Stimulated activated CD8-positive, alpha-beta memory T cell treated with anti-CD3 and anti-CD28 coated beads, Interleukin-4, amount 100 ng/mL, for 48 hours (primary cell): ENCODE results near the gene ZC3H14.
A peak's percentile ranks its signal among the peaks of the same experiment; 100 is the strongest.

Experiments
- DNase-seq: peaks from one replicate; pipeline ENCODE4 v3.0.0-alpha.2; 2020

ZC3H14 gene

GRCh38 chr14:88611878-88612277, 49.0 kb downstream of the ZC3H14 start:
- no peak for DNase-seq

DNA sequence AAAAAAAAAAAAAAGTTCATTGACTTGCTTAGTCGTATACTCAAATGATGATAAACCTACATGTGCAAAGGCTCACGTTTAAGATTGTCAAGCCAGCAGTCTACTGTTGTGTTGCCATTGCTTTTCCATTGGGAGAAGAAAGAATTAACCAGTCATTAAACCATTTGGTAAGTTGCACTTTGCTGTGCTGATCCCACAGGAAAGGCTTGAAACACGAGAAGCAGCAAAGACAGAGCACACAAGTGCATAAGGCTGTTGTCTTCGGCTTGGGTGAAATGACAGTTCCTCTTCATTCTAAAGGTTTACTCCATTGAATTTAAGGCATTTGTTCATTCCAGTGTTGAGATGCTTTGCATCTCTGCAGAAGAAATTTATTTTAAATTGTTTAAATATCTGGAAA, 50.1 kb downstream of the ZC3H14 start:
- no peak for DNase-seq

DNA sequence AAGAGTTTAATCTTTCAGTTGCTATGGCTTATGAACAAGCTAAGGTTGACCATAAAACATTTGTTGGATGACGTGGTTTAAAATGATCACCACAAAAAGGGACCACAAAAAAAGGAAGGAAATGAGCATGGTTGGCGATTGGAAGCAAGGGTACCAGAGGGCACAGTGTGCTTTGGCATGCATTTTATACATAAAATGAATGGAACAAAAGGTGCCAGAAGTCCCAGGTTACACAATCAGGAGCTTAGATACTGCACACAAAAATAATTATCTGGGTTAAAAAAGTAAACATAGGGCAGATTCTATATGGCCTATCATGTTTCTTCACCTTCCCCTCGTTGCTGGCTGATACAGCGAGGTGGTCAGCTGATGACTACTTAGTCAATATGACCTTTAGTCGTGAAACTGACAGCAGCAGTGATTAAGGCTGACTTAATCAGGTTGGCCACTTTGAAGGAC, 50.7 kb downstream of the ZC3H14 start:
- no peak for DNase-seq

DNA sequence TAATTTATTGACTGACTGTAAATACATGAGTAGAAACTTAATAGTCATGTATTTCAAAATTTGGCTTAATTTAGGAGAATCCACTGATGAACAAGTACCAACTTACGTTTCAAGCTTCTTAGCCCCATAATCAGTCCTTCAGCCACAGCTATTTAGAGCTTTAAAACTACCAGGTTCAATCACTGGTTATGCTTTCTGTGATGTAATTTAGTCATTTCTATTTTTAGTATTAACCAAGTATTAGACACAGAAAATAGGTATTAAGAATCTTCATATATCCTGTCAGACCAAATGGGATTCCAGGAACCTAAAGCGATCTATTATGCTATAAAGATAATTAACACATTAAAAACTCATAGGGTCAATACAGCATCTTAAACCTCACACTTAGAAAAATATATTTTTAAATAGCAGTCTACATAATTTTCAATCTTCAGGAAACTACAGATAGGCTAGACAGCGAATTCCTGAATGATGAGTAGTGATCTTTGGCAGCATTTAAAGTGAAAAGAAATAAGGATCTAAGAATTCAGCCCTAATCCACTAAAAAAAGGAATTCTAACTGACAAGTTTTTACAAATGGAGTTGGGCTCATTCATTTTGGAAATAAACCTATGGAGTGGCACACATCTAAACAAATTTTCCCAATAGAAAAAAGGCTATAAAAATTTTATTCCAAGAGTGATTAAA, 51.5 kb downstream of the ZC3H14 start:
- no peak for DNase-seq

GRCh38 chr14:88616697-88617096, 53.9 kb downstream of the ZC3H14 start:
- DNase-seq, result no peak

GRCh38 chr14:88617479-88617878, 54.6 kb downstream of the ZC3H14 start:
- DNase-seq, result no peak

- no peak for DNase-seq
Observed at GRCh38 chr14:88618476-88618875, 55.6 kb downstream of the ZC3H14 start.

DNA sequence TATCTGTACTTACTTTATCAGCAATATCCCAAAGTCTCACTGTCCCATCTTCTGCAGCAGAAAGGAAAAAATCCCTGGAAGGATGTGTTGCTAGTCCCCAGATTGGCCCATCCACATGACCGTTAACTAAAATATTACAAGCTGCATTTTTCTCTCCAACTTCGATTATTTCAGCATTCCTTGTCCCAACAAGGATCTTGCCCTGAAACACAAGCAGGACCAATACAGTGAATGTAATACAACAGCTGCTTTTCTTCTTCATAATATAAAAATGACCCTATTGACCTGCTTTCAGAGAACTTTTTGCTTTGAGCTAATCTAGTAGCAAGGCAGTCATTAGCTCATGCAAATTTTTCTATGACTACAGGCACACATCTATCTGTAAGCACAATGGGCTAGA, 58.3 kb downstream of the ZC3H14 start:
- DNase-seq, result no peak

DNA sequence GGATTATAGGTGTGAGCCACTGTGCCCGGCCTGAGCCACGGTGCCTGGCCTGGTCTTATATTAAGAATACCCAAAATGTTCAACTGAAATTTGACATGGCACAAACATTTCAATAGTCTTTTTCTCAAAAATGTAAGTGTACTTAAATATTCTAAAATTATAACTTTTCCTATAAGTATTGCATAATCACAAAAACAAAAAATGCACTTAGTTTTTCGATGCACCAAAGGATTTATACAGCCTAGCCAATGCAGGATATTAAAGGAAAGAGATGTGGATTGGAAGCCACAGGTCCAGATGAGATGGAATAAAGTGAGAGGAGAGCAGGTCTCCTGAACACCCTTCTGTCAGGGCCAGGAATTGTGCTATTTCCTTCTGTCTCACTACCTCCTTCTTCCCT, 62.8 kb downstream of the ZC3H14 start:
- no peak for DNase-seq

GRCh38 chr14:88628033-88628432, 65.2 kb downstream of the ZC3H14 start:
- DNase-seq, result no peak

DNA sequence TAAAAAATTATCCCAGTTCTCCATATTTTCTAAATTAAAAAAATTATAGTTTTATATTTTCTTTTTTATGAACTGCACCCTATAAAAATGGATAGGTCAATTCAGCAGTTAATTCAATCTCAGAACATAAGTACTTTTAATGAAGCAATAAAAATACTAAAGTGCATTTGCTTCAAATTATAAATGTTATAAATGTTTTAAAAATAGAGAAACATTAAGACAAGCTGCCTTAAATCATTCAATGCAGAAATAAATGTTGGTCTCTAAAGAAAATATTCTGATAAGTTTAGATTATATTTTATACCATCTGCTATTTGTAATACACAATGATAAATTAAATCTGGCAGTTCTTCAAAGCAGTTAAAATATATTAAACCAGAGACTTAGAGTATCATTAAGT, 65.6 kb downstream of the ZC3H14 start:
- DNase-seq, result no peak

DNA sequence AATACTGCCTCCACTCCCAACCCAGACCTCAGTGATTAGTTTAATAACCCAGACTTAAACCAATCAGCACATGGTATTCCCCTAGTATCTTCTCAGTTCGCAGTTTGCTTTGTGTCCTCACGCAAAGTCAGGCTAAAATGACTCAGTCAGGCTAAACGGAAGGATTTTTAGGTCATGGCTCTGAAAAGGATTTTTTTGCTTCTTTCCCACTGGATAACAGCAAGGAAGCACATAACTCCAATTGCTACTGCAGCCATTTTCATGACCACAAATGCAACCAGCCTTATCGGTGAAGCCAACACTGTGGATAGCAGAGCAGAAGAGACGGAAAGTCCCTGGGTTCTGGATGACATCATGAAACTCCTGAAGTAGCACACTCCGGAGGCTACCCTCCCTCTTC, 67.7 kb downstream of the ZC3H14 start:
- DNase-seq, result no peak

DNA sequence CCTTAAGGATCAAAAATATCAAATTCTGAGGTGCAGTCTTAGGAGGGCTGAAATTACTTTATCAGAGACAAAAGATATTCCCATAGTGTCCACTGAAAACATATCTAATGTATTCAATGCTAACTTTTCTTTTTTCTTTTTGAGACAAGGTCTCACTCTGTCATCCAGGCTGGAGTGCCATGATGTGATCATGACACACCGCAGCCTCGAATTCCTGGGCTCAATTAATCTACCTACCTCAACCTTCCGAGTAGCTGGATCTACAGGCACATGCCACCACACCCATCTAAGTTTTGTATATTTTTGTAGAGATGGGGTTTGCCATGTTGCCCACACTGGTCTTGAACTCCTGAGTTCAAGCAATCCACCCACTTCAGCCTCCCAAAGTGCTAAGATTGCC, 68.3 kb downstream of the ZC3H14 start:
- no peak for DNase-seq

DNA sequence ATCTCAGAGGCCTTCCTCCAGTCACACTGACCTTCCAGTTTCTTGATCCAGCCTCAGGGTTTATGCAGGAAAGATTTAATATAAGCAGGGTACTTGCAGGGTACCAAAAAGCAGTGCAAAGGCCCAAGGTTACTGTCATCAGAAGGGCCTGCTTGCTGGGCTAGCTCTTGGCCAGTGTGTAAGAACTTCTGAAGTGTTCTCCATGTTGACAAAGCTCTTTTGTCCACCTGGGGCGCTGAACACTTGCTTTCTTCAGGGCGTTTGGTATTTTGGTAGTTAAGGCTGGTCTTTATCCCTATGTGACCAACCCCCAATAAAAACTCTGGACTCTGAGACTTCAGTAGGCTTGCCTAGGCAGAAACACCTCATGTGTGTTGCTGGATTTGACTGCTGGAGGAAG, 69.7 kb downstream of the ZC3H14 start:
- DNase-seq, result no peak

DNA sequence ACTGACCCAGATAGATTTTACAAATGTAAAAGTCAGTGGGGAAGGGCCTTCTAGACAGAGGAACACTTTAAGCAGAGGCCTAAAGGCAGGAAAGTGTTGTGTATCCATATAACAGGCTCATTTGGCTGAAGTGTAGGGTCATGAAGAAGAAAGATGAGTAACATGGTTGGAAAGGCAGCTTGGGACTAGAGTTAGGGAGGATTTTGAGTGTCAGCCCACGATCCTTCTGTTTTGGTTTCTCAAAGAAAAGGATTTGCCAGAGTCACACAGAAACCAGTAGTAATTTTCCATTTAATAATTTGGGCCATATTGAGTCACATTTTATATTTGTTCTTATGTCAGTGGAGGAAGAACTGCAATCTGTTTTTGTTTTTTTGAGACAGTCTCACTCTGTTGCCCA, 76.4 kb downstream of the ZC3H14 start:
- no peak for DNase-seq

- no peak for DNase-seq
Observed at GRCh38 chr14:88660056-88660455, 97.2 kb downstream of the ZC3H14 start.

- peak; percentile 47 for DNase-seq
Observed at GRCh38 chr14:88667555-88668273, 104.9 kb downstream of the ZC3H14 start.

GRCh38 chr14:88668448-88669116, 105.7 kb downstream of the ZC3H14 start:
- DNase-seq, result no peak

DNA sequence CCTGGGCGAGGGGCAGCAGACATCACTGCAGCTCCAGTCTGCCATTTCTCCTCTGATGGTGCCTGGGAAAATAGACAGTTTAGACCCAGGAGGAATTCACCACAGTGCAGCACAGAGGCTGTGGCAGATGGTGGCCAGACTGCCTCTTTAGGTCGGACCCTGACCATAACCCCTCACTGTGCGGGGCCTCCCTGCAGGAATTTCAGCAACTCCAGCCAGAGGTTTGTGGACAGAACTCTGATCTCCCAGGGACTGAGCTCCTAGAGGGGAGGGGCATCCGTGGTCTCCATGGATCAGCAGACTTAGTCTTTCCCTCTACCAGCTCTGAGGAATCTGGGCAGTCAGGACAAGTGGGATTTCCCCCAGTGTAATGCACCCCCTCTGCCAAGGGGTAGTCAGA, 106.5 kb downstream of the ZC3H14 start:
- no peak for DNase-seq
